ENCODE results near the gene SLC27A5. TPM values are rescaled to one million over a fixed set of nuclear protein-coding genes. Genes with fewer than 3 reads are reported as not detected.
"Not testable (repeated sequence)": the region's sequence is repeated elsewhere in the genome, so short reads cannot be mapped to it uniquely, and the experiment has no call there.

The SLC27A5 gene
- total RNA-seq, 1 donor from 2014 or later: 23.5 TPM

DNA sequence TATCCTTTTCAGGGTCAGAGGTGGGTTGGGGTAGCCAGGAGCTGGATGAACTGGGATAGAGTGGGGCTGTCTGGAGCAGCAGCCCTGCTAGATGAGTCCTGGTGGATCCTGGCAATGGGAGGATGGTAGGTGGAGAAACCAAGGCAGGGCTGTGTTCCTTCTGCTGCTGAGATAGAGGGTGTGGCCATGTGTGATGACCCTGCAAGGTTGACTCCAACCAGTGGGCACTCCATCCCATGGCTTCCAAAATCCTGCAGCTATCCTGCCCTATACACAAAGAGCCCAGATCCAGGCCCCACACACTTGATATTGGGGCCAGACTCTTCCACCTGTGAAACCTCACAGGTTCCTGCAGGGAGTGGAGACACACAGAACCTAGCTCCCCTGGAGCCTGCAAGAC lies 38.0 kb downstream of the SLC27A5 start:
- peaks cover 28% of the 10 kb centered on the region for H3K36me3 Mint-ChIP-seq (ENCODE audit: low read depth)
- no peak for DNase-seq (ENCODE audit: low spot score)
- H3K9me3 Mint-ChIP-seq: no peaks in the 10 kb centered on the region
- peaks cover 18% of the 10 kb centered on the region for H3K4me1 Mint-ChIP-seq (ENCODE audit: low read depth)
- intact Hi-C loops (cut with micrococcal nuclease): no loop called here
- no peaks in the 10 kb centered on the region for H3K27me3 Mint-ChIP-seq (ENCODE audit: low read depth)
- no peak overlapping the region for H3K27ac Mint-ChIP-seq
- no peak overlapping the region for H3K4me3 Mint-ChIP-seq (ENCODE audit: low read depth)

DNA sequence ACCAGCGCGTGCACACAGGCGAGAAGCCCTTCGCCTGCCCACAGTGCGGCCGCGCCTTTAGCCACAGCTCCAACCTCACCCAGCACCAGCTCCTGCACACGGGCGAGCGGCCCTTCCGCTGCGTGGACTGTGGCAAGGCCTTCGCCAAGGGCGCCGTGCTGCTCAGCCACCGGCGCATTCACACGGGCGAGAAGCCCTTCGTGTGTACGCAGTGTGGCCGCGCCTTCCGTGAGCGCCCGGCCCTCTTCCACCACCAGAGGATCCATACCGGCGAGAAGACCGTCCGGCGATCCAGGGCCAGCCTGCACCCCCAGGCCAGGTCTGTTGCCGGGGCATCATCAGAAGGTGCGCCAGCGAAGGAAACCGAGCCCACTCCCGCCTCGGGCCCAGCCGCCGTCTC lies 40.1 kb downstream of the SLC27A5 start:
- Mint-ChIP-seq H3K27me3 (ENCODE audit: low read depth) (no peaks in the 10 kb centered on the region), H3K27ac (no peak overlapping the region), H3K4me1 (ENCODE audit: low read depth) (peaks cover 28% of the 10 kb centered on the region), H3K4me3 (ENCODE audit: low read depth) (no peak overlapping the region), H3K36me3 (ENCODE audit: low read depth) (peaks cover 33% of the 10 kb centered on the region), H3K9me3 (no peaks in the 10 kb centered on the region)
- intact Hi-C loops (cut with micrococcal nuclease): no loop called here
- no peak for DNase-seq (ENCODE audit: low spot score)

DNA sequence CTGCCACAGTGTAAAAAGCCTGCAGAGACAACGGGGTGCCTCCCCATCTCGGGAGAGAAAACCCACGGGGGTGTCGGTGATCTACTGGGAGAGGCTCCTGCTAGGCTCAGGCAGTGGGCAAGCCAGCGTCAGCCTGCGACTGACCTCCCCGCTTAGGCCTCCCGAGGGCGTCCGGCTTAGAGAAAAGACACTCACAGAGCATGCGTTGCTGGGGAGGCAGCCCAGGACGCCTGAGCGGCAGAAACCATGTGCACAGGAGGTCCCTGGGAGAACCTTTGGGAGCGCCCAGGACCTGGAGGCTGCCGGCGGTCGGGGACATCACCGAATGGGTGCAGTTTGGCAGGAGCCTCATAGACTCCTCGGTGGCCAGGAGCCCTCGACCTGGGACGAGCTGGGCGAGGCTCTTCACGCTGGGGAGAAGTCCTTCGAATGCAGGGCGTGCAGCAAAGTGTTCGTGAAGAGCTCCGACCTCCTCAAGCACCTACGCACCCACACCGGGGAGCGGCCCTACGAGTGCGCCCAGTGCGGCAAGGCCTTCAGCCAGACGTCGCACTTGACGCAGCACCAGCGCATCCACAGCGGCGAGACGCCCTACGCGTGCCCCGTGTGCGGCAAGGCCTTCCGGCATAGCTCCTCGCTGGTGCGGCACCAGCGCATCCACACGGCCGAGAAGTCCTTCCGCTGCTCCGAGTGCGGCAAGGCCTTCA lies 40.8 kb downstream of the SLC27A5 start:
- H3K27ac Mint-ChIP-seq; H3K4me3 Mint-ChIP-seq (ENCODE audit: low read depth); H3K27me3 Mint-ChIP-seq (ENCODE audit: low read depth); intact Hi-C loops (cut with micrococcal nuclease); H3K9me3 Mint-ChIP-seq; DNase-seq (ENCODE audit: low spot score): not testable (repeated sequence)
- peaks cover 33% of the 10 kb centered on the region for H3K36me3 Mint-ChIP-seq (ENCODE audit: low read depth)
- peaks cover 25% of the 10 kb centered on the region for H3K4me1 Mint-ChIP-seq (ENCODE audit: low read depth)

DNA sequence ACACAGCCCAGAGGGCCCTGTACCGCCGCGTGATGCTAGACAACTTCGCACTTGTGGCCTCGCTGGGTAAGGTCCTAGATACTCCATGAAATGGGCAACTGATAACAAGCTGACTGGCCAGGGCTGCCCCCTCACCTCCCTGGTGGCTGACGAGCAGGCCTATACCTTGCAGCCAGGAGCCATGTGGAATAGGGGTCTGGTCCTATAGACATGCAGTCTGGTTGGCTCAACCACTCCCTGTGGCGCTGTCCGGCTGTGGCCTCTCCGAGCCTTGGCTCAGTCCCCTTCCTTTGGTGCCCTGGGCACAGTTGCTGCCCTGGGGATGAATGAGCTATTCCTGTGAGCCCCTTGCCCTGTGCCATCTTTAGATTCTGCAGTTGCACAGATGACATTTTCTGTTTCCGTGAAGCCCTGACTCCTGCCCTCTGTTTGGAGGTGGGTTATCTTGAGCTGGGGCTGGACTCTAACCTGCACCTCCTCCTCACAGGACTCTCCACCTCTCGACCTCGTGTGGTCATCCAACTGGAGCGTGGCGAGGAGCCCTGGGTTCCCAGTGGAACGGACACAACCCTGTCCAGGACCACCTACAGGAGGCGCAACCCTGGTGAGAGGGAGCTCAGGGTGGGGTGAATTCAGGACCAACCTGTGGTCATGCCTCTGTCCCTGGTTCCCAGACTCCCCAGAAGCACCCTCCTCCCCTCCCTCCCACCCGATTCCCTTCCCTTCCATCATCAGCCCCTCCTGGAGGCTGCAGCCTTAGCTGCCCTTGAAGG lies 42.4 kb downstream of the SLC27A5 start:
- intact Hi-C loops (cut with micrococcal nuclease): no loop called here
- H3K4me3 Mint-ChIP-seq (ENCODE audit: low read depth): peak overlapping the region; percentile 13
- no peaks in the 10 kb centered on the region for H3K27me3 Mint-ChIP-seq (ENCODE audit: low read depth)
- no peak for DNase-seq (ENCODE audit: low spot score)
- H3K36me3 Mint-ChIP-seq (ENCODE audit: low read depth): peaks cover 33% of the 10 kb centered on the region
- no peak overlapping the region for H3K27ac Mint-ChIP-seq
- H3K9me3 Mint-ChIP-seq: no peaks in the 10 kb centered on the region
- peaks cover 18% of the 10 kb centered on the region for H3K4me1 Mint-ChIP-seq (ENCODE audit: low read depth)

DNA sequence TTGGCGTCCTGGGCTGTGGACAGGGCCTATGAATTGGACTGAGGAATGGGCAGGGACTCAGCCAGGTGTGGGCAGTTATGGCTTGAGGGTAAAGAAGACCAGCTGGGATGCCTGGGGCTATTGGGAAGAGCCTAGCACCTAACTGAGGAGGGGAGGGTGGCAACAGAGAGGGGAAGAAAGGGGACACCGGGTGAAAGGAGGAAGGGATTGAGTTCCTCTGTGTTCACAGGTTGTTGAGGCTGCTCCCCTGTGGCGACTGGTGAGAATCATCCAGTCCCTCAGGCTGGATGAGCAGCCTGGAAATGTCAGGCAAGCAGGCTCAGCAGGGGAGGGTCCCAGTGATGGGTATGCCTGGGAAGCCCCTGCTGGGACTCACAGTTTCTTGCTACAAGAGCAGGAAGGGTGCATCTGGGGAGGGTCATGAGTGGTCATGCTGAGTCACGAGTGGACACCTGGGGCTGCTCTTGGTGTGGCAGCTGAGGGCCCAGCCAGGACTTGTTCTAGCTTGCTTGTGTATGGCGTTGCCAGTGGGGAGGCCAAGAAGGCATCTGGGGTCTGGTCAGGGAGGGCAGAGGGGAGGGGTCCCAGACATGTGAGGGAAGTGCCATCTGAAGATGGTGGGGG lies 43.5 kb downstream of the SLC27A5 start:
- H3K4me3 Mint-ChIP-seq (ENCODE audit: low read depth): peak overlapping the region; percentile 80
- H3K27ac Mint-ChIP-seq: no peak overlapping the region
- H3K4me1 Mint-ChIP-seq (ENCODE audit: low read depth): peaks cover 13% of the 10 kb centered on the region
- H3K9me3 Mint-ChIP-seq: no peaks in the 10 kb centered on the region
- H3K27me3 Mint-ChIP-seq (ENCODE audit: low read depth): no peaks in the 10 kb centered on the region
- peaks cover 33% of the 10 kb centered on the region for H3K36me3 Mint-ChIP-seq (ENCODE audit: low read depth)
- intact Hi-C loops (cut with micrococcal nuclease): no loop called here
- no peak for DNase-seq (ENCODE audit: low spot score)

DNA sequence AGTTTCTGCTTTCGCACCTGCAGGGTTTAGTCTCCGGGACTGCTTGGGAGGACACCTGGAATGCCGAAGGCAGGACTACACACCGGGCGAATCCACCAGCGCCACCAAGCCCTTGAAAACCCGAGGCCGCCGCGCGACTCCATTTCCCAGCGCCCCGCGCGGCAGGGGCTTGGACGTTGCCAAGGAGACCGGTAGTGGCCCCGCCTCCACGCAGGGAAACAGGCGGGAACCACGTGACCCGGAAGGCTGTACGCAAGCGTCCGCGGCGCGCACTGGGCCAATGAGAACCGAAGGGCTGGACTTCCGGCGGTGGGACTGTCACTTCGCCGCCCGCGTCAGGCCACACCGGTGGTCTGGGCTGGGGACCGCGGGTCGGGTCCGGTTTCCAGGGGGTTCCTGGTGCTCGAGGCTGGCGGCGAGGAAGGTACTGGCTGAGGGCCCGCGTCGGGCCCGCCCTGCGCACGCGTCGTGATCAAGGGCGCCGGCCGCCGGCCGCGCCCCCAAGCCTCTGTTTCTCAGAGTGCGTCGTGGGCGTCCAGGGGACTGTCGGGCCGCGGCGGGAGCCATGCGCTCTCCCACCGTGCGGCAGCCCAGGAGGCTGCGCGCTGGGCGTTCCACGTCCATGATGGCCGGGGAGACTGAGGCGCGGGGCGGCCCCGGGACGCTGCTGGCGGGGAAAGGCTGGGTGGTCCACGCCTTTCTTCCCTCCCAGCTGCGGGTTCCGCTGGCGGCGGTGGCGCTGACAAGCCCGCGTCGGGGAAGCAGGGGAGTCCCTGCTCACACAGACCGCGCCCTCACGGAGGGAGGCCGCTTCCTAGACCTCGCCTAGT lies 44.8 kb downstream of the SLC27A5 start, which contains the start of gene ZNF324:
ZNF324 (plus strand) TSS at position 321 of the 830 bp plus-strand sequence. CDS start 2,106 bp downstream, outside the sequence.
- H3K4me3 Mint-ChIP-seq (ENCODE audit: low read depth): peak within 1 kb of the TSS; percentile 80
- peak; percentile 96 for DNase-seq (ENCODE audit: low spot score)
- H3K27ac Mint-ChIP-seq: peak within 1 kb of the TSS; percentile 68
- peaks cover 13% of the 10 kb centered on the region for H3K4me1 Mint-ChIP-seq (ENCODE audit: low read depth)
- H3K27me3 Mint-ChIP-seq (ENCODE audit: low read depth): no peaks in the 10 kb centered on the region
- H3K9me3 Mint-ChIP-seq: no peaks in the 10 kb centered on the region
- H3K36me3 Mint-ChIP-seq (ENCODE audit: low read depth): peaks cover 21% of the 10 kb centered on the region
- intact Hi-C loops (cut with micrococcal nuclease): loop anchor here (1.0 to 2.0 kb wide), 3 partner anchors 8 to 27 kb away; partner anchors contain the start of genes ZNF132 and ZNF324B

DNA sequence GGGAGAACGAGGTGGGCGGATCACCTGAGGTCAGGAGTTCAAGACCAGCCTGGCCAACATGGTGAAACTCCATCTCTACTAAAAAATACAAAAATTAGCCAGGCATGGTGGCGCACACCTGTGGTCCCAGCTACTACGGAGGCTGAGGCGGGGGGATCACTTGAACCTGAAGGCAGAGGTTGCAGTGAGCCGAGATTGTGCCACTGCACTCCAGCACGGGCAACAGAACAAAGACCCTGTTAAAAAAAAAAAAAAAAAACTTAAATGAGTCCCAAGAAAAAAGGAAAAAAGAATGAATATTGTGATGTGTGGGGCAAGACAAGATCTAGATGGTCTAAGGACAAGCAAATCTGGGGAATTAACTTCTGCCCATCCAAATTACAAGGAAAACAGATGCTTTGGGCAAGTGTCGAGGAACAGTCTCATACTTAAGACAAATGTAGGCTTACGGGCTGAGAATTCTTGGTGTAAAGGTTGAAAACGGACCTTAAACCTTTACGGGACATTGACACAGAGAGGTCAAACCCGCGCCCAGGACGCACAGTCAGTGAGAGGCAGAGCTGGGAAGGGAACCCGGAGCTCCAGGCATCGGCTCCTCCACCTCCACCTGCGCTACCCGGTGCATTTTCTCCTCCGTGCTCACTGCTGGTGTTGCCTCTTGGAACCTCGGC lies 45.6 kb downstream of the SLC27A5 start:
- Mint-ChIP-seq H3K27ac (no peak overlapping the region), H3K4me3 (ENCODE audit: low read depth) (peak overlapping the region; percentile 80), H3K27me3 (ENCODE audit: low read depth) (no peaks in the 10 kb centered on the region), H3K4me1 (ENCODE audit: low read depth) (peaks cover 13% of the 10 kb centered on the region), H3K36me3 (ENCODE audit: low read depth) (peaks cover 17% of the 10 kb centered on the region), H3K9me3 (no peaks in the 10 kb centered on the region)
- DNase-seq (ENCODE audit: low spot score): no peak
- intact Hi-C loops (cut with micrococcal nuclease): loop anchor here (2.0 kb wide), 1 partner anchor 15 kb away; the partner anchor contains the start of gene ZNF324B

DNA sequence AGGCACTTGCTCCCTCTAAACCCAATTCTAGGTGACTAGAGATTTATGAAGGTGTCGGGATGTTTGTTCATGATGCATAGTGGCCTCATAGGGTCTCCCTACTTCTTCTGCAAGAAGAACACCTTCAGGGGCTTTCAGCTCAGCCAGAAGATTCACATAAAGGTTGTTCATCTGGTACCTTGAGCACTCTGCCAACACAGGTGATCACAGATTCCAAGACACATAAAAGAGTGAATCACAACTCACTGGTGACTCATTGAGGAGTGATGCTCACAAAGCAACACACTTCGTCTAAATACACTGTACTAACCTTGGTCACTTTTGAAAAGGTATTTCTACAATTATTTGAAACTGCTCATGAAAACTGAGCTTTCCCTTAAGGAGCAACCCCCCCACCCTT lies 51.8 kb downstream of the SLC27A5 start:
- no peak for DNase-seq (ENCODE audit: low spot score)
- no peaks in the 10 kb centered on the region for H3K4me1 Mint-ChIP-seq (ENCODE audit: low read depth)
- H3K9me3 Mint-ChIP-seq: no peaks in the 10 kb centered on the region
- intact Hi-C loops (cut with micrococcal nuclease): no loop called here
- H3K4me3 Mint-ChIP-seq (ENCODE audit: low read depth): no peak overlapping the region
- H3K27ac Mint-ChIP-seq: no peak overlapping the region
- H3K36me3 Mint-ChIP-seq (ENCODE audit: low read depth): peaks cover 24% of the 10 kb centered on the region
- H3K27me3 Mint-ChIP-seq (ENCODE audit: low read depth): no peaks in the 10 kb centered on the region

DNA sequence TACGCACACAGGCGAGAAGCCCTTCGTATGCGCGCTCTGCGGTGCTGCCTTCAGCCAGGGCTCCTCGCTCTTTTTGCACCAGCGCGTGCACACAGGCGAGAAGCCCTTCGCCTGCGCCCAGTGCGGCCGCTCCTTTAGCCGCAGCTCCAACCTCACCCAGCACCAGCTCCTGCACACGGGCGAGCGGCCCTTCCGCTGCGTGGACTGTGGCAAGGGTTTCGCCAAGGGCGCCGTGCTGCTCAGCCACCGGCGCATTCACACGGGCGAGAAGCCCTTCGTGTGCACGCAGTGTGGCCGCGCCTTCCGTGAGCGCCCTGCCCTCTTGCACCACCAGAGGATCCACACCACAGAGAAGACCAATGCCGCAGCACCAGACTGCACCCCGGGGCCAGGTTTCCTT lies 55.7 kb downstream of the SLC27A5 start:
- DNase-seq (ENCODE audit: low spot score): no peak
- H3K27me3 Mint-ChIP-seq (ENCODE audit: low read depth): peaks cover 1% of the 10 kb centered on the region
- no peaks in the 10 kb centered on the region for H3K9me3 Mint-ChIP-seq
- H3K4me1 Mint-ChIP-seq (ENCODE audit: low read depth): peaks cover 13% of the 10 kb centered on the region
- H3K27ac Mint-ChIP-seq: no peak overlapping the region
- H3K36me3 Mint-ChIP-seq (ENCODE audit: low read depth): peaks cover 34% of the 10 kb centered on the region
- H3K4me3 Mint-ChIP-seq (ENCODE audit: low read depth): no peak overlapping the region
- intact Hi-C loops (cut with micrococcal nuclease): no loop called here

DNA sequence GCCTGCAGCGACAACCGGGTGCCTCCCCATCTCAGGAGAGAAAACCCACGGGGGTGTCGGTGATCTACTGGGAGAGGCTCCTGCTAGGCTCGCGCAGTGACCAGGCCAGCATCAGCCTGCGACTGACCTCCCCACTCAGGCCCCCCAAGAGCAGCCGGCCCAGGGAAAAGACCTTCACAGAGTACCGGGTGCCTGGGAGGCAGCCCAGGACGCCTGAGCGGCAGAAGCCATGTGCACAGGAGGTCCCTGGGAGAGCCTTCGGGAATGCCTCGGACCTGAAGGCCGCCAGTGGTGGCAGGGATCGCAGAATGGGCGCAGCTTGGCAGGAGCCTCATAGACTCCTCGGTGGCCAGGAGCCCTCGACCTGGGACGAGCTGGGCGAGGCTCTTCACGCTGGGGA lies 56.5 kb downstream of the SLC27A5 start:
- no peak for DNase-seq (ENCODE audit: low spot score)
- H3K36me3 Mint-ChIP-seq (ENCODE audit: low read depth): peaks cover 34% of the 10 kb centered on the region
- H3K4me3 Mint-ChIP-seq (ENCODE audit: low read depth): no peak overlapping the region
- peaks cover 19% of the 10 kb centered on the region for H3K4me1 Mint-ChIP-seq (ENCODE audit: low read depth)
- intact Hi-C loops (cut with micrococcal nuclease): no loop called here
- H3K27me3 Mint-ChIP-seq (ENCODE audit: low read depth): peaks cover 3% of the 10 kb centered on the region
- no peak overlapping the region for H3K27ac Mint-ChIP-seq
- peaks cover 3% of the 10 kb centered on the region for H3K9me3 Mint-ChIP-seq

DNA sequence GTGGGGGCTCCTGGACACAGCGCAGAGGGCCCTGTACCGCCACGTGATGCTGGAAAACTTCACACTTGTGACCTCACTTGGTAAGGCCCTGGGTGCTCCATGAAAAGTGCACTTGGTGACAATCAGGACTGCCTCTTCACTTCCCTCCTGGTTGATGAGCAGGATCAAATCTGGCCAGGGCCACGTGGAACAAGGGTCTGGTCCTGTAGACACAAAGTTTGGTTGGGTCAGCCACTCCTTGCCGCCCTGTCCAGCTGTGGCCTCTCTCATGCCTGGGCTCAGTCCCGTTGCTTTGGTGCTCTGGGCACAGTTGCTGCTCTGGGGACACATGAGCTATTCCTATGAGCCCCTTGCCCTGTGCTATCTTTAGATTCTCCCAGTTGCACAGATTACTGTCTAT lies 58.0 kb downstream of the SLC27A5 start:
- DNase-seq (ENCODE audit: low spot score): no peak
- Mint-ChIP-seq H3K4me3 (ENCODE audit: low read depth) (peak overlapping the region; percentile 3), H3K27ac (no peak overlapping the region), H3K4me1 (ENCODE audit: low read depth) (peaks cover 19% of the 10 kb centered on the region), H3K27me3 (ENCODE audit: low read depth) (peaks cover 3% of the 10 kb centered on the region), H3K9me3 (peaks cover 14% of the 10 kb centered on the region), H3K36me3 (ENCODE audit: low read depth) (peaks cover 31% of the 10 kb centered on the region)
- intact Hi-C loops (cut with micrococcal nuclease): no loop called here
